IMR-90 (cell line): ENCODE results near the gene LNP1. TPM values are rescaled to one million over a fixed set of nuclear protein-coding genes. Genes with fewer than 3 reads are reported as not detected.

Source experiments
- ATAC-seq: fragments of 200-7000 bp; cut with Tn5 transposase; 2 replicates; pipeline ENCODE4 v1.9.1; 2020; ENCODE audit warnings: low read depth, mild to moderate bottlenecking, moderate library complexity
- BruUV-seq: library from RNA; stranded (reverse); fragments of 400-500 nt; replicated peaks from 2 replicates; lab custom pipeline; 2021; lab: Mats Ljungman, UMichigan
- CTCF ChIA-PET: fragments of 300-600 bp; formaldehyde crosslinking; extraction: SDS; loops from one replicate; lab custom pipeline; 2021; ENCODE audit warnings: antibody characterized with exemption; lab: Yijun Ruan, JAX
- POLR2A ChIA-PET: fragments of 300-600 bp; sonication (Branson Sonifier 250); formaldehyde crosslinking; loops from one replicate; lab custom pipeline; 2022; ENCODE audit warnings: antibody characterized with exemption; ENCODE audit not compliant: unreplicated experiment; lab: Charles Lee
- DNase-seq: peaks from one replicate; pipeline ENCODE4 v3.0.0; 2013
- H2AFZ ChIP-seq: replicated peaks from 2 replicates; pipeline ENCODE3; 2013; ENCODE audit warnings: low read length, mild to moderate bottlenecking; ENCODE audit not compliant: poor library complexity
- H2AK5ac ChIP-seq: 2 replicates; pipeline ENCODE4 v1.6.1; 2013; ENCODE audit warnings: low read depth, low read length, inconsistent platforms
- H2AK9ac ChIP-seq: replicated peaks from 2 replicates; pipeline ENCODE3; 2013; ENCODE audit warnings: mild to moderate bottlenecking, low read depth, low read length, moderate library complexity; ENCODE audit not compliant: poor library complexity
- H2BK120ac ChIP-seq: 2 replicates; pipeline ENCODE4 v1.6.1; 2013; ENCODE audit warnings: low read depth, low read length, inconsistent platforms
- H2BK15ac ChIP-seq: 3 replicates; pipeline ENCODE4 v1.6.1; 2013; ENCODE audit warnings: low read depth, low read length, inconsistent platforms
- H2BK20ac ChIP-seq: 2 replicates; pipeline ENCODE4 v1.6.1; 2013; ENCODE audit warnings: low read depth, mild to moderate bottlenecking, inconsistent platforms, low read length, moderate library complexity
- H2BK5ac ChIP-seq: 2 replicates; pipeline ENCODE4 v1.6.1; 2013; ENCODE audit warnings: mild to moderate bottlenecking, low read depth, low read length, inconsistent platforms; ENCODE audit not compliant: poor library complexity, severe bottlenecking
- H3K14ac ChIP-seq: replicated peaks from 2 replicates; pipeline ENCODE4 v1.6.1; 2013; ENCODE audit warnings: low read depth, low read length, inconsistent platforms
- H3K18ac ChIP-seq: 2 replicates; pipeline ENCODE4 v1.6.1; 2013; ENCODE audit warnings: low read depth, low read length, control low read depth
- H3K23ac ChIP-seq: 2 replicates; pipeline ENCODE4 v1.6.1; 2013; ENCODE audit warnings: low read depth, low read length, inconsistent platforms
- H3K27ac ChIP-seq: 2 replicates; pipeline ENCODE4 v1.5.1; 2013; ENCODE audit warnings: mild to moderate bottlenecking, control low read depth, low read length; ENCODE audit not compliant: insufficient read depth
- H3K27me3 ChIP-seq: 2 replicates; pipeline ENCODE4 v1.6.1; 2013; ENCODE audit warnings: low read length; ENCODE audit not compliant: control insufficient read depth, insufficient read depth
- H3K36me3 ChIP-seq: 2 replicates; pipeline ENCODE4 v1.6.1; 2013; ENCODE audit warnings: low read length, mixed read lengths; ENCODE audit not compliant: control insufficient read depth, insufficient read depth
- H3K4ac ChIP-seq: 2 replicates; pipeline ENCODE4 v1.6.1; 2013; ENCODE audit warnings: low read depth, low read length, inconsistent platforms
- H3K4me1 ChIP-seq: 2 replicates; pipeline ENCODE4 v1.6.1; 2013; ENCODE audit warnings: low read length, mixed read lengths; ENCODE audit not compliant: control insufficient read depth, insufficient read depth
- H3K4me2 ChIP-seq: 2 replicates; pipeline ENCODE4 v1.6.1; 2013; ENCODE audit warnings: low read depth, mild to moderate bottlenecking, control low read depth, low read length, moderate library complexity
- H3K4me3 ChIP-seq: 2 replicates; pipeline ENCODE4 v1.5.1; 2013; ENCODE audit warnings: low read depth, mild to moderate bottlenecking, control low read depth, low read length, moderate library complexity; ENCODE audit not compliant: insufficient read depth
- H3K56ac ChIP-seq: 2 replicates; pipeline ENCODE4 v1.6.1; 2013; ENCODE audit warnings: low read length, inconsistent platforms; ENCODE audit not compliant: insufficient read depth; ENCODE audit errors: extremely low read depth
- H3K79me1 ChIP-seq, 2 experiments: 2 replicates each; pipeline ENCODE4 v1.6.1; 2013; ENCODE audit warnings: low read length in 2 of 2, inconsistent platforms in 1 of 2, low read depth in 1 of 2
- H3K9ac ChIP-seq: 2 replicates; pipeline ENCODE4 v1.6.1; 2013; ENCODE audit warnings: low read depth, low read length, control low read depth
- H3K9me1 ChIP-seq: 2 replicates; pipeline ENCODE4 v1.6.1; 2013; ENCODE audit warnings: low read length, inconsistent platforms; ENCODE audit not compliant: insufficient read depth
- H3K9me3 ChIP-seq: 2 replicates; pipeline ENCODE4 v1.6.1; 2013; ENCODE audit warnings: low read length; ENCODE audit not compliant: control insufficient read depth, insufficient read depth
- H4K20me1 ChIP-seq: 2 replicates; pipeline ENCODE4 v1.6.1; 2013; ENCODE audit warnings: low read length, inconsistent platforms; ENCODE audit not compliant: insufficient read depth
- H4K5ac ChIP-seq: 2 replicates; pipeline ENCODE4 v1.6.1; 2013; ENCODE audit warnings: mild to moderate bottlenecking, low read depth, low read length, control low read depth
- H4K8ac ChIP-seq, 2 experiments: 2 replicates each; pipeline ENCODE4 v1.6.1; 2013; ENCODE audit warnings: low read depth in 2 of 2, low read length in 2 of 2, control low read depth in 1 of 2, inconsistent platforms in 1 of 2
- H4K91ac ChIP-seq: 2 replicates; pipeline ENCODE4 v1.6.1; 2013; ENCODE audit warnings: low read depth, low read length, inconsistent platforms; ENCODE audit not compliant: insufficient read depth
- BHLHE40 ChIP-seq: fragments of 150-350 bp; IDR thresholded peaks from 2 replicates; pipeline ENCODE4 v1.6.1; 2016; ENCODE audit warnings: mild to moderate bottlenecking, low read depth, low read length
- CEBPB ChIP-seq: IDR thresholded peaks from 2 replicates; pipeline ENCODE4 v1.6.1; 2012; ENCODE audit warnings: low read depth, low read length, improper control_type of control experiment
- CHD1 ChIP-seq: IDR thresholded peaks from 2 replicates; pipeline ENCODE4 v1.6.1; 2012; ENCODE audit warnings: low read depth, low read length, improper control_type of control experiment
- CTCF ChIP-seq: conservative IDR thresholded peaks from 2 replicates; pipeline ENCODE4 v1.5.1; 2012; ENCODE audit warnings: mild to moderate bottlenecking, low read depth, low read length, improper control_type of control experiment
- ELK1 ChIP-seq: fragments of 150-350 bp; IDR thresholded peaks from 2 replicates; pipeline ENCODE4 v1.6.1; 2016; ENCODE audit warnings: low read depth, mild to moderate bottlenecking, low read length, moderate library complexity, borderline replicate concordance
- FOS ChIP-seq: fragments of 150-350 bp; IDR thresholded peaks from 2 replicates; pipeline ENCODE4 v1.6.1; 2016; ENCODE audit warnings: low read depth, low read length
- MAFK ChIP-seq: IDR thresholded peaks from 2 replicates; pipeline ENCODE4 v1.6.1; 2012; ENCODE audit warnings: low read depth, low read length, improper control_type of control experiment
- MAZ ChIP-seq: IDR thresholded peaks from 2 replicates; pipeline ENCODE4 v1.6.1; 2012; ENCODE audit warnings: low read depth, mild to moderate bottlenecking, low read length, improper control_type of control experiment, moderate library complexity, borderline replicate concordance
- MXI1 ChIP-seq: IDR thresholded peaks from 2 replicates; pipeline ENCODE4 v1.6.1; 2012; ENCODE audit warnings: low read depth, mild to moderate bottlenecking, low read length, moderate library complexity, borderline replicate concordance
- NFE2L2 ChIP-seq: fragments of 150-350 bp; IDR thresholded peaks from 2 replicates; pipeline ENCODE4 v1.6.1; 2016; ENCODE audit warnings: low read depth, mild to moderate bottlenecking, low read length
- POLR2A ChIP-seq: IDR thresholded peaks from 2 replicates; pipeline ENCODE4 v1.6.1; 2012; ENCODE audit warnings: mild to moderate bottlenecking, low read depth, low read length
- RAD21 ChIP-seq: IDR thresholded peaks from 2 replicates; pipeline ENCODE4 v1.6.1; 2012; ENCODE audit warnings: low read length, improper control_type of control experiment
- RCOR1 ChIP-seq: IDR thresholded peaks from 2 replicates; pipeline ENCODE4 v1.6.1; 2012; ENCODE audit warnings: mild to moderate bottlenecking, low read length, improper control_type of control experiment; ENCODE audit not compliant: insufficient replicate concordance
- RFX5 ChIP-seq: IDR thresholded peaks from 2 replicates; pipeline ENCODE4 v1.8.0; 2012; ENCODE audit warnings: low read depth, mild to moderate bottlenecking, low read length, moderate library complexity
- SMC3 ChIP-seq: fragments of 150-350 bp; IDR thresholded peaks from 2 replicates; pipeline ENCODE4 v1.6.1; 2016; ENCODE audit warnings: low read depth, mild to moderate bottlenecking, antibody characterized with exemption, low read length, moderate library complexity
- USF2 ChIP-seq: fragments of 150-350 bp; IDR thresholded peaks from 2 replicates; pipeline ENCODE4 v1.6.1; 2017; ENCODE audit warnings: mild to moderate bottlenecking, antibody characterized with exemption, low read length, low read depth
- WGBS, 2 experiments: methylation state at CpG; one replicate each; pipeline versions ENCODE4 v1.1.5 to v1.1.7; 2013; ENCODE audit warnings: missing lambda C conversion rate in 2 of 2; ENCODE audit not compliant: insufficient read length in 1 of 2; ENCODE audit errors: extremely low coverage in 2 of 2; 5-methylcytosine and 5-hydroxymethylcytosine counted together
- dilution Hi-C: fragments of 300-500 bp; cut with HindIII; formaldehyde crosslinking; loops from one replicate; pipeline ENCODE4 v1.14.3; 2018; ENCODE audit warnings: low sequenced_read_pairs; ENCODE audit not compliant: unreplicated experiment
- in situ Hi-C: fragments of 300-500 bp; cut with MboI; formaldehyde crosslinking; loops from 3 replicates; pipeline ENCODE4 v1.14.3; 2019; ENCODE audit warnings: low sequenced_read_pairs, inconsistent platforms, mixed read lengths
- intact Hi-C: fragments of 100-400 bp; cut with micrococcal nuclease; formaldehyde crosslinking; loops from 2 replicates; pipeline ENCODE4 v1.10.0; 2022
- polyA plus RNA-seq, 3 experiments: library from polyadenylated mRNA; depleted of rRNA; stranded (reverse); fragments of >200 nt; gene quantifications; 2 replicates each; pipeline ENCODE4 v1.2.3, GENCODE V29; 2012; ENCODE audit warnings: low replicate concordance in 1 of 3
- total RNA-seq: library from RNA; depleted of rRNA; stranded (reverse); fragments of >200 nt; gene quantifications from 2 replicates; pipeline ENCODE4 v1.2.3, GENCODE V29; 2012

Gene LNP1
- total and polyA plus RNA-seq, 2 of the 4 experiments (the other 2 are of a cell fraction) = 2.2 to 2.4 TPM

DNA sequence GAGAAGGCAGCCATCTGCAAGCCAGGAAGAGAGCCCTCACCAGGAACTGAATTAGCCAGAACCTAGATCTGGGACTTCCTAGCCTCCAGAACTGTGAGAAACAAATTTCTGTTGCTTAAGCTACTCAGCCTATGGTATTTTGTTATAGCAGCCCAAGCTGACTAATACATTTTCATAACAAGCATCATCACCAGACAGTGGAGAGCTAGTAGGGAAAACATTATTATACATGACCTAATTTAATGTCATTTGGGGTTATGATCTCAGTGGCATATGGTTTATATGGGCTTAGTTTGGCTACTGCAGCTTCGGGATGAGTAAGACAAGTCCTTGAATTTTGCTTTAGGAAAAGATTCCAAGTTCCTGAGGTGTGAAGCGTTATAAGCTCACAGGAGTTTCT is 35.6 kb downstream of the LNP1 start:
- Histone ChIP-seq H3K27ac (no peak overlapping the region), H3K9me3 (peaks cover 2% of the 10 kb centered on the region; the same call in 1 of the 2 replicates), H3K27me3 (no peaks in the 10 kb centered on the region), H4K20me1 (no peaks in the 10 kb centered on the region), H3K4me2 (no peak overlapping the region), H3K4me3 (no peak overlapping the region), H2BK120ac (no peak overlapping the region), H3K23ac (no peak overlapping the region), H3K14ac (no peak overlapping the region), H3K56ac (no peak overlapping the region), H2AK5ac (no peak overlapping the region), H3K4me1 (no peaks in the 10 kb centered on the region), H3K18ac (no peak overlapping the region), H2BK15ac (no peak overlapping the region), H4K8ac (no peak overlapping the region), H2AK9ac (peak overlapping the region; percentile 48), H4K91ac (no peak overlapping the region), H3K9me1 (peaks cover 2% of the 10 kb centered on the region; the same call in 1 of the 2 replicates), H2AFZ (no peak overlapping the region), H2BK20ac (no peak overlapping the region), H3K36me3 (no peaks in the 10 kb centered on the region), H3K79me1 (no peaks in the 10 kb centered on the region), H3K9ac (no peak overlapping the region), H4K5ac (no peak overlapping the region), H3K4ac (no peak overlapping the region), H2BK5ac (no peak overlapping the region)
- intact Hi-C loops = no loop called here
- no peak; the same call in 1 of the 2 replicates for ATAC-seq
- POLR2A ChIA-PET = no interaction called here
- no TSS peak for BruUV-seq
- no CpG with 5 or more reads among the region's 2 CpGs for WGBS, 2 experiments
- in situ Hi-C loops = no loop called here
- TF ChIP-seq FOS = no peak
- no peak for TF ChIP-seq RCOR1
- no peak for TF ChIP-seq BHLHE40
- TF ChIP-seq CTCF = no peak
- TF ChIP-seq MAZ = no peak
- no peak for TF ChIP-seq CEBPB
- no peak for TF ChIP-seq MAFK
- TF ChIP-seq RFX5 = no peak
- no peak for TF ChIP-seq NFE2L2
- TF ChIP-seq ELK1 = no peak
- TF ChIP-seq POLR2A = no peak
- TF ChIP-seq MXI1 = no peak
- no peak for TF ChIP-seq SMC3
- TF ChIP-seq CHD1 = no peak
- TF ChIP-seq RAD21 = no peak
- TF ChIP-seq USF2 = no peak
- dilution Hi-C loops = no loop called here
- DNase-seq = peak; percentile 32
- CTCF ChIA-PET = no interaction called here
